HepG2 (cell line): Measurements from ENCODE around the gene HAP1. TPM values are rescaled to one million over a fixed set of nuclear protein-coding genes. Genes with fewer than 3 reads are reported as not detected.

ENCODE experiments used
- DNMT1 ChIP-seq: sonication (generic); formaldehyde crosslinking; IDR thresholded peaks from 2 replicates; pipeline ENCODE4 v1.5.1; 2020; ENCODE audit warnings: mild to moderate bottlenecking, missing genetic modification reagents
- EEA1 ChIP-seq: sonication (generic); formaldehyde crosslinking; IDR thresholded peaks from 2 replicates; pipeline ENCODE4 v1.5.1; 2020; ENCODE audit warnings: mild to moderate bottlenecking, missing genetic modification reagents, borderline replicate concordance
- HMG20B ChIP-seq: conservative IDR thresholded peaks from 2 replicates; pipeline ENCODE4 v1.6.1; 2016; ENCODE audit warnings: missing genetic modification reagents, missing compliant biosample characterization
- MAFG ChIP-seq: sonication (generic); formaldehyde crosslinking; IDR thresholded peaks from 2 replicates; pipeline ENCODE4 v1.5.1; 2020; ENCODE audit warnings: mild to moderate bottlenecking, missing genetic modification reagents
- MBD4 ChIP-seq: IDR thresholded peaks from 2 replicates; pipeline ENCODE4 v1.6.1; 2012; ENCODE audit warnings: low read length, inconsistent platforms, borderline replicate concordance
- MED8 ChIP-seq: sonication (generic); formaldehyde crosslinking; IDR thresholded peaks from 2 replicates; pipeline ENCODE4 v1.8.1; 2023; ENCODE audit warnings: mild to moderate bottlenecking, missing genetic modification reagents; ENCODE audit not compliant: insufficient replicate concordance
- MTA1 ChIP-seq: sonication (generic); formaldehyde crosslinking; IDR thresholded peaks from 2 replicates; pipeline ENCODE4 v1.4.0; 2020; ENCODE audit warnings: missing genetic modification reagents, mild to moderate bottlenecking, borderline replicate concordance
- REL ChIP-seq: sonication (generic); formaldehyde crosslinking; conservative IDR thresholded peaks from 2 replicates; pipeline ENCODE4 v1.8.0; 2022; ENCODE audit warnings: mild to moderate bottlenecking, missing genetic modification reagents, moderate library complexity
- RFX3 ChIP-seq: IDR thresholded peaks from 2 replicates; pipeline ENCODE4 v1.6.1; 2016; ENCODE audit warnings: missing biosample characterization, missing genetic modification reagents
- ZBTB34 ChIP-seq: sonication (generic); formaldehyde crosslinking; IDR thresholded peaks from 2 replicates; pipeline ENCODE4 v1.8.0; 2022; ENCODE audit warnings: mild to moderate bottlenecking, missing genetic modification reagents
- ZNF136 ChIP-seq: sonication (generic); formaldehyde crosslinking; IDR thresholded peaks from 2 replicates; pipeline ENCODE4 v1.8.1; 2022; ENCODE audit warnings: low read depth, mild to moderate bottlenecking, moderate library complexity, missing genetic modification reagents
- ZNF264 ChIP-seq: sonication (generic); formaldehyde crosslinking; IDR thresholded peaks from 2 replicates; pipeline ENCODE4 v1.4.0; 2020; ENCODE audit warnings: missing genetic modification reagents
- ZNF292 ChIP-seq: sonication (generic); formaldehyde crosslinking; IDR thresholded peaks from 2 replicates; pipeline ENCODE4 v1.8.1; 2022; ENCODE audit warnings: mild to moderate bottlenecking, low read depth, missing genetic modification reagents, borderline replicate concordance
- ZNF326 ChIP-seq: sonication (generic); formaldehyde crosslinking; IDR thresholded peaks from 2 replicates; pipeline ENCODE4 v1.4.0; 2020; ENCODE audit warnings: missing genetic modification reagents, borderline replicate concordance
- ZNF468 ChIP-seq: sonication (generic); formaldehyde crosslinking; IDR thresholded peaks from 2 replicates; pipeline ENCODE4 v1.8.0; 2022; ENCODE audit warnings: mild to moderate bottlenecking, moderate library complexity, missing genetic modification reagents
- ZNF543 ChIP-seq: sonication (generic); formaldehyde crosslinking; IDR thresholded peaks from 2 replicates; pipeline ENCODE4 v1.4.0; 2020; ENCODE audit warnings: mild to moderate bottlenecking, missing genetic modification reagents
- ZNF557 ChIP-seq: sonication (generic); formaldehyde crosslinking; IDR thresholded peaks from 2 replicates; pipeline ENCODE4 v1.4.0; 2020; ENCODE audit warnings: missing genetic modification reagents
- polyA plus RNA-seq, 8 experiments: library from polyadenylated mRNA; depleted of rRNA in 3 of 8; stranded (reverse) in 7 of 8; unstranded in 1 of 8; fragments of >200 nt; fragmentation: Illumina TruSeq in 4 of 8; extraction: Trizol in 4 of 8; gene quantifications; 2 replicates each; pipeline versions ENCODE4 v1.2.1 to v1.2.3, GENCODE V29; 2011 to 2016; ENCODE audit warnings: low read depth in 4 of 8, missing spikeins in 1 of 8, mixed read lengths in 1 of 8; ENCODE audit not compliant: insufficient read depth in 1 of 8
- total RNA-seq, 5 experiments: library from RNA; depleted of rRNA; stranded (reverse); fragments of >200 nt; fragmentation: Illumina TruSeq; extraction: Trizol; gene quantifications; 2 replicates each; pipeline ENCODE4 v1.2.3, GENCODE V29; 2016; ENCODE audit warnings: low read depth in 1 of 5
- TF ChIP-seq, protein P1 (sequence below): IDR thresholded peaks from 2 replicates; pipeline ENCODE4 v1.6.1; 2016; ENCODE audit warnings: low read depth, missing genetic modification reagents, missing compliant biosample characterization
- TF ChIP-seq, protein P2 (sequence below): sonication (generic); formaldehyde crosslinking; IDR thresholded peaks from 2 replicates; pipeline ENCODE4 v1.4.0; 2020; ENCODE audit warnings: missing genetic modification reagents

The HAP1 gene
- total and polyA plus RNA-seq, 2 of the 13 experiments (the other 11 are each of a cell fraction or from before 2014, with no cell fraction given): 0.07 TPM

GRCh38 chr17:41689497-41690299 lies 44.7 kb downstream of the HAP1 start (continued):
- TF ChIP-seq MTA1 (CRISPR knock-in tag): no peak
- peak; percentile 7; the same call in 1 of the 2 replicates for TF ChIP-seq REL (CRISPR knock-in tag)
- TF ChIP-seq, protein P1, sequence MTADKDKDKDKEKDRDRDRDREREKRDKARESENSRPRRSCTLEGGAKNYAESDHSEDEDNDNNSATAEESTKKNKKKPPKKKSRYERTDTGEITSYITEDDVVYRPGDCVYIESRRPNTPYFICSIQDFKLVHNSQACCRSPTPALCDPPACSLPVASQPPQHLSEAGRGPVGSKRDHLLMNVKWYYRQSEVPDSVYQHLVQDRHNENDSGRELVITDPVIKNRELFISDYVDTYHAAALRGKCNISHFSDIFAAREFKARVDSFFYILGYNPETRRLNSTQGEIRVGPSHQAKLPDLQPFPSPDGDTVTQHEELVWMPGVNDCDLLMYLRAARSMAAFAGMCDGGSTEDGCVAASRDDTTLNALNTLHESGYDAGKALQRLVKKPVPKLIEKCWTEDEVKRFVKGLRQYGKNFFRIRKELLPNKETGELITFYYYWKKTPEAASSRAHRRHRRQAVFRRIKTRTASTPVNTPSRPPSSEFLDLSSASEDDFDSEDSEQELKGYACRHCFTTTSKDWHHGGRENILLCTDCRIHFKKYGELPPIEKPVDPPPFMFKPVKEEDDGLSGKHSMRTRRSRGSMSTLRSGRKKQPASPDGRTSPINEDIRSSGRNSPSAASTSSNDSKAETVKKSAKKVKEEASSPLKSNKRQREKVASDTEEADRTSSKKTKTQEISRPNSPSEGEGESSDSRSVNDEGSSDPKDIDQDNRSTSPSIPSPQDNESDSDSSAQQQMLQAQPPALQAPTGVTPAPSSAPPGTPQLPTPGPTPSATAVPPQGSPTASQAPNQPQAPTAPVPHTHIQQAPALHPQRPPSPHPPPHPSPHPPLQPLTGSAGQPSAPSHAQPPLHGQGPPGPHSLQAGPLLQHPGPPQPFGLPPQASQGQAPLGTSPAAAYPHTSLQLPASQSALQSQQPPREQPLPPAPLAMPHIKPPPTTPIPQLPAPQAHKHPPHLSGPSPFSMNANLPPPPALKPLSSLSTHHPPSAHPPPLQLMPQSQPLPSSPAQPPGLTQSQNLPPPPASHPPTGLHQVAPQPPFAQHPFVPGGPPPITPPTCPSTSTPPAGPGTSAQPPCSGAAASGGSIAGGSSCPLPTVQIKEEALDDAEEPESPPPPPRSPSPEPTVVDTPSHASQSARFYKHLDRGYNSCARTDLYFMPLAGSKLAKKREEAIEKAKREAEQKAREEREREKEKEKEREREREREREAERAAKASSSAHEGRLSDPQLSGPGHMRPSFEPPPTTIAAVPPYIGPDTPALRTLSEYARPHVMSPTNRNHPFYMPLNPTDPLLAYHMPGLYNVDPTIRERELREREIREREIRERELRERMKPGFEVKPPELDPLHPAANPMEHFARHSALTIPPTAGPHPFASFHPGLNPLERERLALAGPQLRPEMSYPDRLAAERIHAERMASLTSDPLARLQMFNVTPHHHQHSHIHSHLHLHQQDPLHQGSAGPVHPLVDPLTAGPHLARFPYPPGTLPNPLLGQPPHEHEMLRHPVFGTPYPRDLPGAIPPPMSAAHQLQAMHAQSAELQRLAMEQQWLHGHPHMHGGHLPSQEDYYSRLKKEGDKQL (CRISPR knock-in tag): no peak; the same call in 1 of the 2 replicates
- TF ChIP-seq EEA1 (CRISPR knock-in tag): no peak; the same call in 1 of the 2 replicates
- TF ChIP-seq DNMT1 (CRISPR knock-in tag): peak; percentile 14; the same call in 1 of the 2 replicates
- TF ChIP-seq, protein P2, sequence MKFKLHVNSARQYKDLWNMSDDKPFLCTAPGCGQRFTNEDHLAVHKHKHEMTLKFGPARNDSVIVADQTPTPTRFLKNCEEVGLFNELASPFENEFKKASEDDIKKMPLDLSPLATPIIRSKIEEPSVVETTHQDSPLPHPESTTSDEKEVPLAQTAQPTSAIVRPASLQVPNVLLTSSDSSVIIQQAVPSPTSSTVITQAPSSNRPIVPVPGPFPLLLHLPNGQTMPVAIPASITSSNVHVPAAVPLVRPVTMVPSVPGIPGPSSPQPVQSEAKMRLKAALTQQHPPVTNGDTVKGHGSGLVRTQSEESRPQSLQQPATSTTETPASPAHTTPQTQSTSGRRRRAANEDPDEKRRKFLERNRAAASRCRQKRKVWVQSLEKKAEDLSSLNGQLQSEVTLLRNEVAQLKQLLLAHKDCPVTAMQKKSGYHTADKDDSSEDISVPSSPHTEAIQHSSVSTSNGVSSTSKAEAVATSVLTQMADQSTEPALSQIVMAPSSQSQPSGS: peak; percentile 30; the same call in 1 of the 2 replicates
- no peak for TF ChIP-seq RFX3
- TF ChIP-seq HMG20B (CRISPR knock-in tag): no peak
- peak; percentile 37; the same call in 1 of the 2 replicates for TF ChIP-seq ZBTB34 (CRISPR knock-in tag)
- no peak for TF ChIP-seq ZNF292 (CRISPR knock-in tag)
- no peak for TF ChIP-seq ZNF136
- peak; percentile 63; the same call in 1 of the 2 replicates for TF ChIP-seq MBD4
- no peak for TF ChIP-seq ZNF543 (CRISPR knock-in tag)
- no peak; the same call in 1 of the 2 replicates for TF ChIP-seq ZNF264 (CRISPR knock-in tag)
- no peak for TF ChIP-seq MAFG
- TF ChIP-seq ZNF468 (CRISPR knock-in tag): 0 out of 2 replicates have a peak, but pooled peaks have one; percentile 12
- TF ChIP-seq ZNF557: no peak
- TF ChIP-seq MED8: no peak
- TF ChIP-seq ZNF326: 0 out of 2 replicates have a peak, but pooled peaks have one; percentile 87
